SIG-M5 (cell line): ENCODE data around the gene OSBP2.

Source experiments
- DNase-seq: peaks from one replicate; lab custom pipeline; 2025; lab: John Stamatoyannopoulos, UW

The OSBP2 gene

DNA sequence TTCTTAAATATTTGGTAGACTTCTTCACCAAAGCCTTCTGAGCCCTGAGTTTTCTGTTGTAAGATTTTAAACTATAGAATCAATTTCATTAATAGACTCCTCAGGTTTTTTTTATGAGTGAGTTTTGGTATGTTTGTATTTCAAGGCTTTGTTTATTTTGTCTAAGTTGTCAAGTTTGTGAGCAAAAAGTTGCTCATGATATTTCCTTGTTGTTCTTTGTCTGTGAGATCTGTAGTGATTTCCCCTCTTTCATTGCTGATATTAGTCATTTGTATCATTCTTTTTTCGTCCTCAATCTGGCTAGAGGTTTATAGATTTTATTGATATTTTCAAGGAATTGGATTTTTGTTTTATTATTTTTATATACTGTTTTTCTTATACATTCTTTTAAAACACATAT lies 152.9 kb downstream of the OSBP2 start:
- no peak for DNase-seq

DNA sequence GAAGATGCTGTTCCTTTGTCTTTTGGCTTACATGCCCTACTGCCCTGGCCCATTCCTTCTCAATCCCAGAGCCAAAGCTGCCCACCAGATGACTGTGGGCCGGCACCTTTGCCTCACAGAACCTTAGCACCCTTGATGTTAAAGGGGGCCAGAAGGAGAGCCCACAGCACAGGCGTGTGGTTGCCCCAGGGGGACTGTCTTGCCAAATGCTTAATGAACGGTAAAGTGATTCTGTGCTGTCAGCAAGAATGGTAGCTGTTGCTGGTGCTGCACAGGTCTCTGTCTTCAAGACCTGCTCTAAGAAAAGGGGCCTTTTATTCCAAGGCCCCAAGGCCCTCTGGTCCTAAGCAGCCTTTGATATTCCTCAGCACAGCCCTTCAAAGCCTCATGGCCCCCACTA lies 160.6 kb downstream of the OSBP2 start:
- no peak for DNase-seq

DNA sequence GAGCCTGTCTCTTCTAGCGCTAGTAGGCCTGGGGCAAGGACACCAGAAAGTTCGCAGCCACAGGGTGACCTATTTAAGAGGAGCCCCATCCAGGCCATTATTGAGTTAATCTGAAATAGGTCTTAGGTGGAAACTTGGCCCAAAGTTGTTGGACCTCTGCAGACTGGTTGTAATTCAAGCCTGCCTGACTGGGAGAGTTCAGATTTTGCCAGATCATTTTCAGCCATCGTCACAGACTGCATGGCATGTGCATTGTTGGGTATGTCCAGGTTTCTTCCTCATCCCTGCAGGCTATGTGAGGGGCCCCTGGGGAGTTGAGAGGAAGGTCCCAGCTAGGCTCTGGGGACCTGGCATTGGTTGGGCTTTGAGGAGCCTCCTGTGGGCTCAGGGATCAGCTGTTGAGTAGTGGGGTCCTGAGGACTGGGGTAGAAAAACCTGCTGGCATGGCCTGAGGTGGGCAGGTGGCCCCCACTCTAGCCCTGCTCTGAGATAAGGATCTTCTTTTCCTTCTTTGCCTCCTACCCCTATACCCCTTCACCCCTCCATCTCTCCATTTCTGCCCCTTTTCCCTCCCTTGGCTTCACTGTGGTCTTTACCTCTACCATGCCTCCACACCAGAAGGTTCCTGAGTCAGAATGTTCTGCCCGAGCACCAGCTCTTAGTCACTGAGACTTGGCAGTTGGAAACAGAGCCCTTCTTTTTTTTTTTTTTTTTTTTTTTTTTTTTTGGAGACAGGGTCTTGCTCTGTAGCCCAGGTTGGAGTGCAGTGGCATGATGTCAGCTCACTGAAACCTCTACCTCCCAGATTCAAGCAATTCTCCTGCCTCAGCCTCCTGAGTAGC lies 161.2 kb downstream of the OSBP2 start:
- no peak for DNase-seq

GRCh38 chr22:30856741-30857502 lies 162.2 kb downstream of the OSBP2 start:
- no peak for DNase-seq

- DNase-seq: no peak
These were observed 163.1 kb downstream of the OSBP2 start for GRCh38 chr22:30857791-30858190.

DNA sequence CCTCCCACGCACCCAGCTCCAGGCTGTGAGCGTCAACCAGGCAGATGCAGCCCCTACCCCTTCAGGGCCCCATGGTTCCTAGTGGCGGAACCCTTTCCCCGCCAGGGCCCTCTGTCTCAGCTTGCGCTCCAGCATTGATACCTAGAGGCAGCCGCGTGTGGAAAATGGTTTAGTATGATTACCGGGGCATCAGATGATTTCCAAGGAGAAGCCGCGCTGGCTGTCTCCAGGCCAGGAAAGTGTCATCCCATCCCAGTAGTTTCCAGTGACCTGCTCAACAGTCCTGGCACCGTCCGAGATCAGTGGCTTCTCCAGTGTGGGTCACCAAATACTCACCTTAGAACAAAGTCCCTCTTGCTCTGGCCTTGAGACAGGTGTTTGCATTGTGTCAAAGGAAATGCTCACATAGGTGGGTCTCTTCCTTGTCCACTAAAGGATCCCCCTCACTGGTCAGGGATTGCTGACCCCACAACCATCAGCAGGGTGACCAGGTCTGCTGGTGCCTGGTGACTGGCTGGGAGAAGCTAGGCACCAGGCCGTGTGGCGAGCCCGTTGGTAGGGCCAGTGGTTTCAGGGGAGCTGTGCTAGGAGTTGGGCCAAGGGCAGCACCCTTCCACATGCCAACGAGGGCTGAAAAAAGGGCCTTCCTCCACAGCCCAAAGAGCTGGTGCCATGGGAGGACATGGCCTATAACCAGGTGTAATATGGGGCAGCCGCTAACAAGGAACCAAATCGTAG lies 164.5 kb downstream of the OSBP2 start:
- no peak for DNase-seq

DNA sequence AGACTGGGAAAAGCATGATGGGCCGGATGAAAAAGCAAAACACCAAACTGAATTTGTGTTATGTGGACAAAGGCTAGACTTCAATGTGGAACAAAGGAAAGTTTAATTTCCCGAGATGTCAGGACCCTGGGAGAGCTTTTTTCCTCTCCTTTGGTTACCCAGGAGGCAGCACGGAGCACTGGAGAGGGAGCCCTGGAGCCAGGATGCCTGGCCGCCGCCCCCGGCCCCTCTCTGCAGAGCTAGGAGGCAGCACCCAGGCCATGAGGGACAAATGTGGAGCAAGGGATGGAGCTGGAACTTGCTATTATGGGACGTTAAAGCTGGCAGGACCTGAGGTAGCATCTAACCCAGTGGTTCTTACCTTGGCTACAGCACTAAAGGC lies 165.0 kb downstream of the OSBP2 start:
- DNase-seq: no peak

- DNase-seq: no peak
These were observed 165.8 kb downstream of the OSBP2 start for GRCh38 chr22:30860176-30861105.

DNA sequence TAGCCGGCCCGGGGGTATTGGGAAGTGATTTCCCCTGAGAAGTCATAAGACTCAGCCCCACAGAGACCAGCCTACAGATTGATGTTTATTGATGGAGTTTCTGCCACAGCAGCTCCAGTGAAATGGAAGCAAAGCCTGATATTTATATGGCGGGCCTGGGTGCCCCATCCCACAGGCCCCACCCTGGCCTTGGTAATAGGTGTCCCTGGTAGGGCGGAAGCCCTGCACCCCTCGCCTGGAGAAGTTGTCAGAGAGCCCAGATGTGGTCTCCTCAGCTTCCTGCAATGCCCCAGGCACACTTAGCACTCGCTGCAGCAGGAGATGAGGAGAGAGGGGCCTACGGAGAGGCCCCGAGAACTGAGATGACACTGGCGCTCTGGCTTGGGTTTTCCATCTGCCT lies 166.5 kb downstream of the OSBP2 start:
- DNase-seq: no peak

GRCh38 chr22:30861688-30862552 lies 167.2 kb downstream of the OSBP2 start:
- no peak for DNase-seq

- no peak for DNase-seq
These were observed 168.6 kb downstream of the OSBP2 start for GRCh38 chr22:30863081-30863833.

GRCh38 chr22:30864441-30865420 lies 170.1 kb downstream of the OSBP2 start:
- DNase-seq: no peak

- no peak for DNase-seq
These were observed 171.0 kb downstream of the OSBP2 start for GRCh38 chr22:30865656-30866055.

- no peak for DNase-seq
These were observed 171.5 kb downstream of the OSBP2 start for GRCh38 chr22:30866216-30866615.

GRCh38 chr22:30866811-30867271 lies 172.2 kb downstream of the OSBP2 start:
- DNase-seq: no peak

DNA sequence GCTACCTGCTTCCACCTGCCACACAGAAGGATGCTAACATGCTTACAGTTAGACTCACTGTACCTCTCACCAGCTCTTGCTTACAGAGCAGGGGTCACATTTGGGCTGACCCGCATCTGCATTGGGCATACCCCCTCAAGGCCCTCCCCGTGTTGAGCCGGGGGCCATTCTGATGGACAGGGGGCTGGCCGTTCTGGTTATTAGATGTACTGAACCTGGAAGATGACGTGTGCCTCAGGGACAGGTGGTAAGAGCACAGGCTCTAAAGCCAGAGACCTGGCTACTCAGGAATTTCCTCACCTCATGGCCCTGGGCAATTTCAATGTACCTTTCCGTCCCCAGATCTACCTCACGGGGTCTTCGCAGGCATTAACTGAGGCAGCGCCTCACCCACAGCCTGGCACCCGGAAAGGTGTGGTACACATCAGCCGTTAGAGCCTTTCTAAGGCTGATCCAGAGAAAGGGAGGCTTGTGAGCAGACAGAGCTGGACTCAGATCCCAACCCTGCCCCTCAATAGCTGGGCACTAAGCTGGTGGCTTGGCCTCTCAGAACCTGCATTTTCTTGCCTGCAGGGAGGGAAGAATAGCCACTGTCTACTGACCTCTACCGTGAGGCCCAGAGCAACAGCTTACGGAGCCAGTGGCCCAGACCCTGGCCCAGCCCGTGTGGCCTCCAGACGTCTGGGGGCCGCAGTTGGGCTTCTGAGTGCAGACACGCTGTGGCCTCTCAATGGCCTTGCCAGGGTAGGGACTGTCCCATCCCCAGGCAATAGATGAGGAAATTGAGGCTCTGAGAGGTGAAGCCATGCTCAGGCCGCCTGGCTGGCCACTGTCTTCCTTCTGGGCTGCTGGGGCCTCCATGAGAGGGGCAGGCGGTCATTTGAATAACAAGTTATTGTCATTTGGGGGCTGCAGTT lies 173.3 kb downstream of the OSBP2 start:
- no peak for DNase-seq

- no peak for DNase-seq
These were observed 174.2 kb downstream of the OSBP2 start for GRCh38 chr22:30868663-30869385.
